Activated T-cell treated with anti-CD3 and anti-CD28 coated beads, Interleukin-2, amount 50 U/mL, for 48 hours (primary cell): ENCODE data around the gene SORCS3.

Source experiments
- DNase-seq, 2 experiments: peaks; one replicate each; pipeline ENCODE4 v3.0.0-alpha.2; 2020

The SORCS3 gene

DNA sequence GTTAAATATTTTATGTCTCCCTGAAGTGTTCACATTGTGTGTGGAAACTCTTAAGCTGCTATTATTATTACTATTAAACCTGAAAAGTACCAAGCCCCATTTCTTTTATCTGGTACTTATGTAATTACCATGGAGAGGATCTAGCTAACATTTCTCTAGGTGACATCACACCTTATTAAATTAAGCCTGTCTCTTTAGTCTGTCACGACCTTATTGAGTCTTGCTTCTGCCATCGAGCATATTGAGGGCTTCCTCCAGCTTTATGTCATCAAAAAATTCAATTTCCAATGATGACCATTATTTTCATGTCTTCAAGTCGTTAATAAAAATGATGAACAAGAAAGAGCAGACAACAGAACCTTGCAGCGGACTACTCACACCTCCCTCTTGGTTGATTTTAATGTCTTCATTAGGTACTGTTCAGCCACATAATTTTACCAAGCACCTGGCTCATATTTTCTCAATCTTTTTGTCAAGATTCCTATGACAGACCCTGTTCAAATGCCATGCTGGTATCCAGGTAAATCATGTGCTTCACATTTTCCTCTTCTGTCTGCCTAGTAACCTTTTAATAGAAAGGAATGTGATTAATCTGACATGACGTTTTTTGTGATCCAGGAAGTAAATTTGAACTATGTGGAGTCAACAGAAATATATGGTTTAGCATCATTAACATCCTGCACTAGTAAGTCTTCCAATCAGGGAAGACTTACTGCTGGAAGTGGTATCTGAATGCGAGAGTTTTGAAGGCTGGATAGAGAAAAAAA is 556.7 kb downstream of the SORCS3 start:
- no peak for DNase-seq

DNA sequence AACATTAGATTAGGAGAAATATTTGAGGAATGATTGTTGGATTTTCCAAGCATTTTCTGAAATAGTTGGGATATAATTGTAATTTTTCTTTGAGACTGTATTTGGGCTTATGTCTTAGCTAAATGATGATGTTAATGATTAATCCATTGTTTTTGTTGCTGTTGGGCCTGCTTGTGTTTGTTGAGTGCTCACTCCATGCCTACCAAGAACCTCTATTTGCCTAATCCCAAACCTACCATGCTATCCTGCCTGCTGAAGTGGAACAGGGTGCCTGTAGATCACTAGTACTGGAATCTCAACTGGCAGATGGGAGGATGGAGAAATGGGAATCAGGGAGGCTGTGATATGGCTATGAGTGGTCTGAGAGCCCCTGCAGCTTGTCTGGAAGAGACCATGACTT is 565.5 kb downstream of the SORCS3 start:
- DNase-seq = no peak

DNA sequence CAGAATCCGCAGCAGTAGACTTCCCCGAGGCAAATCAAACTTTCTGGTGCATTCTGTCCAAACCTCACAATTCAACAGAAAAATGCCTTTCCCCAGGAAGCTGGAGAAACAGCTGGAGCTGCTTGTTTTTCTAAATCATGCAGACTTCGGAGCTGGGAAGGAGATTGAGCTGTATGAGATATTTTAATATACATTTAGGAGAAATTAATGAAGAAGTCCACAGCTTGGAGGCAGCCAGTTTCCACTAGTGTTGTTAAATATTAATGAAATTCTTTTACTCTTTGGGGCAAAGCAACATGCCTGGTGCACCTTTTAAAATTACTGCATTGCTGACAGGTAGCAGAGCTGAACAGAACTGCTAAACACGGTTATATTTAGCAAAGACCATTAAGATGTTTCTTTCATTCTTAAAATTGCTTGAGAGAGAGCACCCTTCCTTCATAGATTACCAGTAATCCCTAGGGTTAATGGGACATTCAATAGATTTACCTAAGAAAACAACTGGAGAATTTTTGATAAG is 566.4 kb downstream of the SORCS3 start:
- DNase-seq = no peak

GRCh38 chr10:105210546-105210945 is 569.5 kb downstream of the SORCS3 start:
- no peak for DNase-seq

- DNase-seq = no peak
Observed at GRCh38 chr10:105237685-105238084, 596.6 kb downstream of the SORCS3 start.

- DNase-seq = no peak
Observed at GRCh38 chr10:105239311-105240219, 598.5 kb downstream of the SORCS3 start.

GRCh38 chr10:105241254-105241653 is 600.2 kb downstream of the SORCS3 start:
- DNase-seq = no peak

- DNase-seq = no peak
Observed at GRCh38 chr10:105243381-105243780, 602.3 kb downstream of the SORCS3 start.

GRCh38 chr10:105243825-105244224 is 602.7 kb downstream of the SORCS3 start:
- no peak for DNase-seq

DNA sequence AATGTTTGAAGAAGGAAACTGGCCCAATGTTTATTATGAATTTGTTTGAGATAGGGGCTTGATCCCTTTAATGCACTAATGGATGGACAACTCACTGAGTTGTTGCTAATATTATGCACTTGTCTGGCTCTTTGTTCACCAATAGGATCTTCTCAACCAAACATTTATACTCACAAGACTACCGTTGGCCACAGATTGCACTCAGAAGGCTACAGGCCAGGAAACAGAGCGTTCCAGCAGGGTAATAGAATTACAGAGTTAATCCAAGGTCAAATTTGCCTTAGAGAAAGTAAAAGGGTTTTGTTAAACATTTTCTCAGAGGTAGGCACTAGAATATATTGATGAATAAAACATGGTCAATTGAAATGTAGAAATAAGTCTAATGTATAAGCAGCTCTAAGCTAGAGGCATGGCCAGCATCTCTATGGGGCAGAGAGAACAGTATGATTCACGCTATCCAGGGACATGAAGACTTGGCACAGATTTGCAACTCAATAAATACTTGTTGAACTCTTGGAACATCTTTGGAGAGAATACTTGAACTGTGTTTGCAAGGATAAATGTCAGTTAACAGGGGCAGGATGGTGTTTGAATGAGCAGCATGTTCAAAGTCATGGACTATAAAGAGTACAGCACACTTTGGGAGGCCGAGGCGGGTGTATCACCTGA is 606.9 kb downstream of the SORCS3 start:
- DNase-seq = no peak

DNA sequence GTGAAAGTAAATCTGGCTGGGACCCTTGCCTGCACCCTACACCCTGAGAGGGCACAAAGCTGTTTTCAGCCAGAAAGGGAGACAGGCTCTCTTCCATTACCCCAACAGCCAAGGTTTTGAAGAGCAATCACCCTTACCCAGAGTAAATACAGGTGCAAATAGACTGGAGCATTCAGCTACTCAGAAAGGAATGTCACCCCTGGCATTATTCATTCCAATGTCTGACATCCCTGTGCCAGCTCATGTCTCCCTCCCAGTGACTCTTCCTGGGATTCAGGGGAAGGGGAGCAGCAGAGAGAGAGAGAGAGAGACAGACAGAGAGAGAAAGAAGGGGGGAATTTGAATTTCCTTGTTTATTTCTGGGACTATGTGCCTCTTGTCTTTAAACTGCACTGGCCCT is 611.8 kb downstream of the SORCS3 start:
- DNase-seq = no peak

DNA sequence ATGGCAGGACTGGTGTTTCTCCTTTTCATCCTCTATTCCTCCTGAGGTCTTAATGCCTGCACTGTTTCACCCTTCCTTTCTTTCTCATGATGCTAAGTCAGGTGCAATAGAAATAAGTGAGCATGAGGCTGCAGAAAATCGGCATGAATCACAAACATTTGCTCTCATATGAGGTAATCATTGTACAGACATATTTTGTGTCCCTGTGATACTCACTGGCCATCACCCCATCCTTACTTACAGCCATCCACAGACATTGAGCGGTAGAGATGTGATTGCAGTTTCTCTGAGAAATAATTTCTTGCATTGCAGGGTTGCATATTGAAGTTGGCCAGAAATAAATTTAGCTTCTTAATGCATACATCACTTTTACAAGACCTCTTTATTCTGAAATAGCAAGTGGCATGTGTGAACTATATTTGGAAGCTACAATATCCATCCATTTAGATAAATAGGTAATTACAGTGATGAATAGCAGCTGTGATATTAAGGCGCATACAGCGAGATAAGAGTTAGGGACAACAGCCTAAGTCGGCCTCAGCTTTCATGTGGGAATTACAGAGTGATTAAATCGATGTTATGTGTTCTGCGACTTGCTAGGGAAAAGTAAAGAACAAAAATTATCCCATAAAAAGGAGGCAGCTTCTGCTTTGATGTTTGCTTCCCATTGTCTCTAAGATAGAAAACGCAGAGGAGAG is 612.6 kb downstream of the SORCS3 start:
- no peak for DNase-seq

DNA sequence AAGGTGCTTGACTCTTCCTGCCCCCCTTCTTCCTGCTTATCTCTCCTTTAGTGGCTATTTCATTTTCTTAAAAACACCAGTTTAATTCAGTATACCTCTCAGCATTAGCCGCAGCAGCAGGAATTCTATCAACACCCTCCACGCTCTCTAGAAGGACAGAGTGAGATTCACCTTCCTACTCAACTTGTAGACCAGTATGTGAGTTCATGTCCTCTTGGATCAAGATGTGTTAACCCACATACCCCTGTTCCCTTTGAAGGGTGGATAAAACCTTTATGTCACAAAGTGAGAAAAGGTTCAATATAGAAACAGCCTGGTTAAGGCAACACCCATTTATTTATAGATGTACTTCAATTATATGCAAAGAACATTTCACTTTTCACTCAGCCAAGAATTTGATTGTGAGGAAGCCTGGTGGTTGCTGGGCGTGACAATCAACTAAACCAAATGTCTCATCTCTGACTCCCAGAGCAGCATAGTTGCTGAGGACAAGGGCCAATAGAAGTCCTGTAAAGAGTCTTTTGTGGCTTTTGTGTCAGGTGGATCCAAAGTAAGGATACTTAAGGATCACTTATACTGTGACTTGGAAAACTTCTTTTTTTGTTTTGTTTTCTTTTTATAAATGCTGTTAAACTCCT is 617.1 kb downstream of the SORCS3 start:
- no peak for DNase-seq

DNA sequence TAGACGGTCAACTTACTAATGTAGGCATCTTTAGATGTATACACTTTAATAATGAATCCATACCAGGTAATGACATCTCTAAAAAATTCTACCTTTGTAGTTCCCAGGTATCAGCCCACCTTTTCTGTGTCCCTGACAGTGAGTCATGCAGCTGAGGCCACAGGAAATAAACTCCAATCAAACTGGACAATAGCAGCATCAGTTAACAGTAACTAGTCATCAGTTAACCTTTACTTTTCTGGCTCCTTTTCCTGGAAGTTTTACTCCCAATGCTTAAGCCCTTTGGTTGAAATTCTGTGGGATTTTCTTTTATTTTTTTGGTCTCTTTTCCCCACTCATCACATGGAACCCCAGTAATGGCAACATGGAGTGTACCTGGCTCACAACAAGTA is 617.6 kb downstream of the SORCS3 start:
- no peak for DNase-seq

DNA sequence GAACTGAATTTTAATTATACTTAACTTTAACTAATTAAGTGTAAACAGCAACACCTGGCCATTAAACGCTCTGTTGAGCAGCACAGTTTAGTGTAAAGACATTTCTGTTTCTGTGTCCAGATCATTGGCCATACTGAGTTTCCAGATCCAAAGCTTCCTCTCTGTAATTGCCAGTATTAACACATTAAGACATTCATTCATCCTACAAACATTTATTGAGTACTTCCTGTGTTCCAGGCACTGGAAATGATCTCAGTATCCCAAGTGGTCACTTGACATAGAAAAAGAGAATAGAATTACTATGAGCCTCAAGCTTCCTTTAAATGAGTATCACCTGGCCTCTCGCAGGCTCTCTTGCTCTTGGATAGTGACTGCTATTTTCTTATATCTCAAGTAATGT is 618.1 kb downstream of the SORCS3 start:
- no peak for DNase-seq

- no peak for DNase-seq
Observed at GRCh38 chr10:105262666-105263065, 621.6 kb downstream of the SORCS3 start.

DNA sequence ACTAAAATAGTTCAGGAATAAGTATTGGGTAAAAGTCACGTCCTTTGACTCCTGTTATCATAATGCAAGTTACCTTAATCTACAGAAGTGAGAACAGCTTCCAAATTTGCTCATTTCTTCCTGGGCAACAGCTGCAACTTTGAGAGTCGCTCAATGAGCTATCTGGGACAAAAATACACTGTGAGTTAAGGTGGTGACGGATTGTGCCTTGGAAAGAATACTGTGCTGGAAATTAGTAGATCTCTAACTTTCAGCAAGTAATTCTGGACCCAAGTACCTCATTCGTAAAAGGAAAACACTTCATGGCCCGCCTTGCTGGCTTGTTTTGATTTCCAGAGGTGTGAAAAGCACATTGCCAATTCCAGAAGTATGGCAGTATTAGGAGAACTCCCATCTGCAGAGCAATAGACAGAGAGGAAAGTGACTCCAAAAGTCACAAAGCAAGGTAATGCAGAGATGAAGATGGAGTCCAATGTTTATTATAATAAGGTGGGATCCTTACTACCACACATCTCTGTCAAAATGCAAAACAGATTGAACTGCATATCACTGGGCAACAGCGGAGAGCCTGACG is 626.0 kb downstream of the SORCS3 start:
- no peak for DNase-seq

- DNase-seq = no peak
Observed at GRCh38 chr10:105268961-105269360, 627.9 kb downstream of the SORCS3 start.

DNA sequence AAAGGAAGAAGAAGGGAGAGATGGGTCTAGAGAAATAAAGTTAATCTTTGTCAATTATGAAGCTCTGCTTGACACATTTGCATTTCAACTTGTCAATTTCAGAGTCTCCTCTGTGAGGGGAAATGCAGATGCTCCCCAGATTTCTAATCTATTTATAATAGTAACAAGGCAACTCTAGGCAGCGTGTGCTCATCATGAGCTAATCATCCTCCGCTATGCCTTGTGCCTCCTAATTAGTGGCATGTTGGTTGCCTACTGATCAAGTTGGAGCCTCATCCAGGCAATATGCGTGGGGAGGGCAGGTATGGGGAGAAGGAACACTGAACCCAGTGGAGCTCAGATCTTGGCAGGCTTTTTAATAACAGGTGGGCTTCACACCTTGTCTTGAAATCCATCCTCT is 628.6 kb downstream of the SORCS3 start:
- DNase-seq = no peak

GRCh38 chr10:105274556-105275070 is 633.5 kb downstream of the SORCS3 start:
- no peak for DNase-seq

DNA sequence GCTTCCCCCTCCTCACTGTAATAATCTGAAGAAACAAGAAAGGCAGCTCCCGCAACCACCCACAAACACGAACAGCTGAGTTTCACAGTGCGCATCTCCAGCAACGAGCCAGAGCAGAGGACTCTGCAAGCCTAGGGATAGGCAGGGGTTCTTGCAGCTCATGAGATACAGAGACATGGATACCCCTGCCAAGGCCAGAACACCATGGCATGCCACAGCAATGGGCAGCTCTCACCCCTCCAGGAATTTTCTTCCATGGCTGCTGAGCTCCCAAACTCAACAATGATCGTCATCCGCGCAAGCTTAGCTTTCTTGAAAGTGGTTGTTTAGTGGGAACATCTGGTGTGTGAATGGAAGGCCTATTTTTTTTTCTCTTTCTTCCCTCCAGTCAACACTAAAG is 637.3 kb downstream of the SORCS3 start:
- DNase-seq = no peak

DNA sequence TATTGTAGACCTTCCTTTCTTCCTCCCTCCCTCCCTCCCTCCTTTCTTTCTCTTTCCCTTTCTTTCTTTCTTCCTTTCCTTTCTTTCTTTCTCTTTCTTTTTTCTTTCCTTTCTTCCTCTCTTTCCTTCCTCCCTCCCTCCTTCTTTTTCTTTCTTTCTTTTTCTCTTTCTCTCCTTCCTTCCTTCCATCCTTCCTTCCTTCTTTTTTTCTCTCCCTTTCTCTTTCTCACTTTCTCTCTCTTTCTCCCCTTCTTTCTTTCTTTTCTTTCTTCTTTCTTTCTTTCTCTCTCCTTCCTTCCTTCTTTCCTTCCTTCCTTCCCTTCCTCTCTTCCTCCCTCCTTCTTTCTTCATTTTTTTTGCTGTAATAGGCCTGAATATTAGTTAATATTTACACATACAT is 638.0 kb downstream of the SORCS3 start:
- DNase-seq = no peak
